ENCODE data around the gene ANKRD16. TPM values are rescaled to one million over a fixed set of nuclear protein-coding genes. Genes with fewer than 3 reads are reported as not detected.

ANKRD16 gene
- total RNA-seq, 1 experiment from 2014 or later = 11.4 TPM

GRCh38 chr10:5905854-5906507 lies 16.3 kb upstream of the ANKRD16 start:
- in situ Hi-C loops (cut with HindIII; ENCODE audit: low sequenced_read_pairs) = no loop called here
- DNase-seq (ENCODE audit: low spot score) = no peak

GRCh38 chr10:5904227-5904626 lies 14.5 kb upstream of the ANKRD16 start:
- in situ Hi-C loops (cut with HindIII; ENCODE audit: low sequenced_read_pairs) = no loop called here
- DNase-seq (ENCODE audit: low spot score) = no peak

GRCh38 chr10:5903563-5903962 lies 13.9 kb upstream of the ANKRD16 start:
- in situ Hi-C loops (cut with HindIII; ENCODE audit: low sequenced_read_pairs) = no loop called here
- no peak for DNase-seq (ENCODE audit: low spot score)

DNA sequence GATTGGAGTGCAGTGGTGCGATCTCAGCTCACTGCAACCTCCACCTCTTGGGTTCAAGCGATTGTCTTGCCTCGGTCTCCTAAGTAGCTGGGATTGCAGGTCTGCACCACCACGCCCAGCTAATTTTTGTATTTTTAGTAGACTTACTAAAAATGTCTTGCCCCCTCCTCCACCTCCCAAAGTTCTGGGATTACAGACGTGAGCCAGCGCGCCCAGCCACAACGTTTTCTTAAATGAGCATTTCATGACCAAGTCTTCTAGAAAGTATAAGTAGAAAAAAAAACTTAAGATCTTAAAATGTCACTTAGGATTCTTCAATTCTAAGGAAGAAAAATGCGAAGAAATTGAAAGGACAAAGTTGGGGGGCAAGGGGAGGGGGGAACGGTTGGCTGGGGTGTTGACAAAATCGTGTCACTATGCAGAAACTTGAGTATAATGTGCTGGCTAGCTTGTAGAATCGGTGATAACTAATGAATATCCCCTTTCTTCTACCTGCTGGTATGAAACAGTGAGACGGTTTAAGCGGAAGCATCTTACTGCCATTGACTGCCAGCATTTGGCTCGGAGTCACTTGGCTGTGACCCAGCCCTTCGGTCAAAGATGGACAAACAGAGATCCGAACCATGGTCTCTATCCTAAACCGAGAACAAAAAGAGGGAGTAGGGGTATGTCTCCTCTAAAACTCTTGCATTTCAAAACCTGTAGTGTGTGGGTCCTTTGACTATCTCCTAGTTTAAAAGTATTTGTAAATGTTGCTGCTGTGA lies 13.0 kb upstream of the ANKRD16 start:
- in situ Hi-C loops (cut with HindIII; ENCODE audit: low sequenced_read_pairs) = no loop called here
- peak; percentile 6 for DNase-seq (ENCODE audit: low spot score)

GRCh38 chr10:5900247-5900646 lies 10.6 kb upstream of the ANKRD16 start:
- no peak for DNase-seq (ENCODE audit: low spot score)
- in situ Hi-C loops (cut with HindIII; ENCODE audit: low sequenced_read_pairs) = no loop called here

DNA sequence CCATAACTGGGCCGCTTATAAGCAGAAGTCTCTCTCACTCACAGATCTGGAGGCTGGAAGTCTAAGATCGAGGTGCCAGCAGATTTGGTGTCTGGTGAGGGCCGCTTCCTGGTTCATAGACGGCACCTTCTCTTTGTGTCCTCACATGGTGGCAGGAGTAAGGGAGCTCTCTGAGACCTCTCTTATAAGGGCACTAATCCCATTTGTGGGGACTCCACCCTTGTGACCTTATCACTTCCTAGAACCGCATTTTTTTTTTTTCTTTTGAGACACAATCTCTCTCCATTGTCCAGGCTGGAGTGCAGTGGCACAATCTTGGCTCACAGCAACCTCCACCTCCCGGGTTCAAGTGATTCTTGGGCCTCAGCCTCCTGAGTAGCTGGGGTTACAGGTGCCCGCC lies 8.5 kb upstream of the ANKRD16 start:
- in situ Hi-C loops (cut with HindIII; ENCODE audit: low sequenced_read_pairs) = no loop called here
- no peak for DNase-seq (ENCODE audit: low spot score)

DNA sequence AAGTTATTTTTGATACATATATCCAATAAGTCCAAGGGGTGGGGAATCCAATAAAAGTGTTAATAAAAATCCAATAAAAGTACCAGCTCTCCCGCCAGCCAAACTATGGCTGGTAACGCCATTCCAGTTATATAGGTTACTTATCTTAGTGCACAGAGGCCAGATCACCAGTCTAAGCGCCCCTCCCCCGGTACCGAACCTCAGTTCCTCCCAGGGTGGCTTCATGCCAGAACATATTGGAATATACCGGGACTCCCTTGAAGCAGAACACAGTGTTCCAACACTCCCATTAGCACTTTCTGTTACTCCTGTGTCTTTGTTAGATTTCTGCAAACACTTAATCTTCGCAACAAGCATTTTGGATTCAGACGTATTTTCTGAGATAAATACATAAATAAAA lies 7.8 kb upstream of the ANKRD16 start:
- DNase-seq (ENCODE audit: low spot score) = no peak
- in situ Hi-C loops (cut with HindIII; ENCODE audit: low sequenced_read_pairs) = no loop called here

DNA sequence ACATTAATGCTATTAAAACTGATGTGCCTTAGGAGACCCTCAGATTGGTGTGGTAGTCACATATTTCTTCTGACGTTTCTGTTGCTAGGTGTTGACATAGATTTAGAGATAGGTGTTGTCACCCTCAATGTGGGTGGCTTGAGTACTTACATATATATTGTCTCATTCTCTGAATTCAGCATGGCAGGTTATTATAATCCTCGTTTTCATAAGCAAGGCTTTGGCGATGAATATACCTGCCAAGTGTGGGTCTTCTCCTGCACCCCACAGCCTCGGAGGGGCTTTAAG lies 7.3 kb upstream of the ANKRD16 start:
- DNase-seq (ENCODE audit: low spot score) = no peak
- in situ Hi-C loops (cut with HindIII; ENCODE audit: low sequenced_read_pairs) = no loop called here

DNA sequence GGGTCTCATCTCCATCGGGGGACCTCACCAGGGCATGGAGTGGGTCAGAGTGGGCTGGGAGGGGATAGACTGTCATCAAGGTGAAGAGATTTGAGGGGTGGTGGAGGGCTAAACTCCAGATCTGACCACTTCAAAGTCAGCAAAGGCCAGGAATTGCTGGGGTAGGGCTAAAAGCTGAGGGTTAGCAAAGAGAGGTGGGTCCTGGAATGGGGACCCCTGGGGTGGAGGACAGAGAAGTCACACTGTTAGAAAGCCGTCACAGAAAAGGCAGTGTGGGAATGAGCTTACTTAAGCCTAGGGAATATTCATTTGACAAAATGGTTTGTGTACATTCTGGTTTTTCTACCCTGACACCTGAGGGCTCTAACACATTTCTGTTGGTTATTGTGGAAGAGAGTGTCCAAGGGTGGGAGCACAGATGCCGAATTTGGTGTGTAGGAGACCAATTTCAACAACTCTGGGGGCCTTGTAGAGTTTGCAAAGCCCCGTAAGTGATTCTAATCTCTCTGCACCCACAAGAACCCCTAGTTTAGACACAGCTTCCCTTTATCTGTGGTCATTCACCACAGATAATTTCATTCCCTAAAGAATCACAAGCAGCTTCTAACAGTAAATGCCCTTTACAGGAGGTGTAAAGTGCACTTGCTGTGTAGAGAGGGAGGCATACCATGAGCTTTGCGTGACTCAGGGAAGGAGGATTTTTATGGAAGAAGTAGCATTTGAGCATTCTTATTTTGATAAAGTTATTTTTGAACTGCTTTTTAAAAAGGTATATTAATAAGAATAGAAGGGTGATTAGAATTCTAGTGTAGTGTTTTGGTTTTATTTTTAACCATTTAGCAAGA lies 6.7 kb upstream of the ANKRD16 start:
- in situ Hi-C loops (cut with HindIII; ENCODE audit: low sequenced_read_pairs) = no loop called here
- DNase-seq (ENCODE audit: low spot score) = no peak

GRCh38 chr10:5895804-5896203 lies 6.1 kb upstream of the ANKRD16 start:
- DNase-seq (ENCODE audit: low spot score) = no peak
- in situ Hi-C loops (cut with HindIII; ENCODE audit: low sequenced_read_pairs) = no loop called here

DNA sequence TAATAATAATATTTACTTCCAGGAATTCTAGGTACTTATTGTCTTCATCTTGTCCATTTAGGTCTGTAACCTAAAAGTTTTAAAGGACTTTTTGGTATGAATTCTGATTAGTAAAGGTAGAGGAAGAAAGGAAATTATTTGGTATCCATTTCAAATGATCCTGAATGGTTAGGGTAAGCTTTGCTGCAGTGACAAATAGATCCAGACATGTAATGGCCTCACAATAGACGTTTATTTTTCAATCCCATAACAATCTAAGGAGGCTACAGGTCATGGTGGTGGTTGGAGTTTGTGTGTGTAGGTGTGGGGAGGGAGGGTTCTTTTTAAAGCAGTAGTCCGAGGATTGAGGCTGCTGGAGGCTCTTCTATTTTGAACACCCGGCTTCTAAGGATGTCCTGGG lies 5.7 kb upstream of the ANKRD16 start:
- in situ Hi-C loops (cut with HindIII; ENCODE audit: low sequenced_read_pairs) = no loop called here

GRCh38 chr10:5894873-5895272 lies 5.2 kb upstream of the ANKRD16 start:
- DNase-seq (ENCODE audit: low spot score) = no peak
- in situ Hi-C loops (cut with HindIII; ENCODE audit: low sequenced_read_pairs) = no loop called here

More for the DNA sequence above, 5.7 kb upstream of the ANKRD16 start:
- DNase-seq (ENCODE audit: low spot score) = no peak

- in situ Hi-C loops (cut with HindIII; ENCODE audit: low sequenced_read_pairs) = no loop called here
- DNase-seq (ENCODE audit: low spot score) = no peak
These were observed 4.7 kb upstream of the ANKRD16 start for GRCh38 chr10:5894403-5894802.

DNA sequence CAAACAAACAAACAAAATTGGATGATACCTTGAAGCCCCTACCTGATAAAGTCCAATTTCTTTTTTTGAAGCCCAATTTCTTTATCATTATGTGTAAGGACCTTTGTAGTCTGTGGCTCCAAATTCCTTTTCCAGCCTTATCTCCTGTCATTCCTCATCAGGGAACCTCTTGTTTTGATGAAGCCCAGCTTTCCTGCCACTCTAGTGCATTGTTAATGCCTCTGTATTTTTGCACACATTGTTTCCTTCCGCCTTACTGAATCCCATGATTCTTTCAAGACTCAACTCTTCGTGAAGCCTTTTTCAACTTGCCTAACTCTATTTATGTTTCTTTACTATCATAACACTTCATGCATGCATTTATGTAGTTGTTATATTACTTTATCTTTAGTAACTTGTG lies 3.6 kb upstream of the ANKRD16 start:
- DNase-seq (ENCODE audit: low spot score) = no peak
- in situ Hi-C loops (cut with HindIII; ENCODE audit: low sequenced_read_pairs) = no loop called here

GRCh38 chr10:5892007-5892406 lies 2.3 kb upstream of the ANKRD16 start:
- no peak for DNase-seq (ENCODE audit: low spot score)
- in situ Hi-C loops (cut with HindIII; ENCODE audit: low sequenced_read_pairs) = no loop called here

DNA sequence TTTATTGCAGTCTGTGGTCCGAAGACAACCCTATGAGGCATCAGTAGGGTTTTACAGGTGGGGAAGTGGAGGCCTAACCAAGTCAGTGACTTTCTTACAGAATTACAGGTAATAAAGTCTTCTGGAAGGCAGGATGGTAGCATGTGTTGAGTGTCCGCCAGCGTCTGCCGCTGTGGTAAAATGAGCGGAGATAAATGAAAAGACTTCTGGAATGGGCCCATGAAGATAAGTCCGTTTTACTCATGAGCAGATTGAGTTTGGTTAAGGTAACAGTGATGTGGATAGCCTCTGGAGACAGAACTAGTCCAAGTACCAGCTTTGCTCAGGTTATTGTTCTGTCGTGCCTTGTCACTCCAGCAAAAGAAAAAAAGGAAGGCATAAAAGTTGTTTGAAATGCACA lies 1.3 kb upstream of the ANKRD16 start:
- DNase-seq (ENCODE audit: low spot score) = no peak
- in situ Hi-C loops (cut with HindIII; ENCODE audit: low sequenced_read_pairs) = no loop called here

- in situ Hi-C loops (cut with HindIII; ENCODE audit: low sequenced_read_pairs) = no loop called here
- peak; percentile 19 for DNase-seq (ENCODE audit: low spot score)
These were observed 791 bp upstream of the ANKRD16 start for GRCh38 chr10:5890452-5890915.

DNA sequence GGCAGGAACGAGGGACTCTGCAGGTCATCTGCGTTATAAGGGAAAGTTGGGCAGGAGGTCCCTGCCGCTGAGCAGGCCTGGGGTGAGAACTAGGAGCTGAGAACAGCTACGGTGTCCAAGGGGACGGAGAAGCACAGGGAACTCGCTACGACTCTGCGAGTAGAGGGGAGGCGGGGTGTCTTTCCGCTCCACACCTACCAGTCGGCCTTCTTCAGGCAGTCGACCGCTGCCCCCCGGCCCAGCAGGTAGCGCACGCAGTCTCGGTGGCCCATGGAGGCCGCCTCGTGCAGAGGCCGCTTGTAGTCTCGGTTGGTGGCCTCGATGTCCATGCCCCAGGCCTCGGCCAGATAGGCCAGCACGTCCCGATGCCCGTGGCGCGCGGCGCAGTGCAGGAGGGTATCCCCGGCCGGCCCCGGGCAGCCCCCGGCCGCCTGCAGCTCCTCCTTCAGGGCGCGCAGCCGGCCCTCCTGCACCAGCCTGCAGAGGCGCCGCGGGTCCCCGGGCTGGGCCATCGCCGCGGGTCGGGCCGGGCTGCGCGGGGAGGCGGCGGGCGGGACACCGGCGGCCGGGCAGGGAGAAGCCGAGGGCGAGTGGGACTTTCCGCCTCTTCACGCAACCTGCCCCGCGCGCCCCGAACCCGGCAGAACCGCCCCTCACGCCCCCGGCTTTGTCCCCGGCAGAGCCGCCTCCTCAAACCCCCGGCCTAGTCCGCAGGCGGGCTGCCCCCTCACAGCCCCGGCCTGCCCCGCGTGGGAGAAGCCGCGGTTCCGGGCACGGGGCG lies 660 bp downstream of the ANKRD16 start:
- in situ Hi-C loops (cut with HindIII; ENCODE audit: low sequenced_read_pairs) = no loop called here
- DNase-seq (ENCODE audit: low spot score) = peak; percentile 23

- in situ Hi-C loops (cut with HindIII; ENCODE audit: low sequenced_read_pairs) = no loop called here
- peak; percentile 5 for DNase-seq (ENCODE audit: low spot score)
These were observed 1.3 kb downstream of the ANKRD16 start for GRCh38 chr10:5888351-5888750.
